BLaER1 treated with 17β-estradiol and CSF1 and Interleukin-3, amounts not matched to agents 10 nM and 100 nM (cell line): ENCODE data around the gene ZNF32.
A peak's percentile ranks its signal among the peaks of the same experiment; 100 is the strongest.
"Not testable (repeated sequence)": the region's sequence is repeated elsewhere in the genome, so short reads cannot be mapped to it uniquely, and the experiment has no call there.

Experiments used
- H3K27ac ChIP-seq, 11 experiments: shearing (Covaris generic); formaldehyde crosslinking; 2 replicates each; pipeline ENCODE4 v1.8.1; 2022
- H3K27me3 ChIP-seq, 11 experiments: shearing (Covaris generic); formaldehyde crosslinking; 2 replicates each; pipeline ENCODE4 v1.8.1; 2022
- H3K36me3 ChIP-seq, 11 experiments: shearing (Covaris generic); formaldehyde crosslinking; 2 replicates each; pipeline ENCODE4 v1.8.1; 2022
- H3K4me1 ChIP-seq, 10 experiments: shearing (Covaris generic); formaldehyde crosslinking; 2 replicates each; pipeline ENCODE4 v1.8.1; 2022
- H3K4me2 ChIP-seq, 11 experiments: shearing (Covaris generic); formaldehyde crosslinking; 2 replicates each; pipeline ENCODE4 v1.8.1; 2022
- H3K4me3 ChIP-seq, 10 experiments: shearing (Covaris generic); formaldehyde crosslinking; 2 replicates each; pipeline ENCODE4 v1.8.1; 2022
- H3K9ac ChIP-seq, 11 experiments: shearing (Covaris generic); formaldehyde crosslinking; 2 replicates each; pipeline ENCODE4 v1.8.1; 2022
- H3K9me3 ChIP-seq, 11 experiments: shearing (Covaris generic); formaldehyde crosslinking; replicated peaks in 1 of 11; 2 replicates each; pipeline ENCODE4 v1.8.1; 2022
- H4K20me1 ChIP-seq, 11 experiments: shearing (Covaris generic); formaldehyde crosslinking; 2 replicates each; pipeline ENCODE4 v1.8.1; 2022
- Cebpa-rat ChIP-seq, 11 experiments: shearing (Covaris generic); IDR thresholded peaks; 2 replicates each; pipeline ENCODE4 v1.8.1; 2022

The ZNF32 gene

DNA sequence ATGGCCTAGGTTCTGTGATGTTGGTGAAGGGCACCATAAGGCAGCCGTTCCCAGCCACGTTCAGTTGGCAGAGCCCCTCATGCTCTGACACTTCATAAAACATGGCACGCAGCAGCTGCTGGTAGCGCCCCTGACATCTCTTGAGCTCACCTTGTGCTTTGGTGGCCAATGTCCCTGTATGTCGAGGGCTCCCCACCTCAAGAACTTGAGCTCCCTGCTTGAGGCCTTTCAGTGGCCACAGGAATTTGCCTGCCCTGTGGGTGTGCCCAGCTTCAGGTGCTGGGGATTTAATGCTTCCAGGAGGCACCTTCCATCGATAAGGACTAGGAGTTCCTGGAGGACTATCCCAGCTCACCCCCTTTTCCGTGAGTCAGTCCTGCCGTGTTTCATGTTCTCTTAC is 9.5 kb upstream of the ZNF32 start:
- Histone ChIP-seq H3K4me2 (no peak overlapping the region), H3K4me1 (peaks cover 0 to 6% (median 2%) of the 10 kb centered on the region in 10 experiments; a peak in 4 of 20 replicates), H3K4me3 (no peak overlapping the region), H3K36me3 (no peaks in the 10 kb centered on the region), H3K27me3 (no peaks in the 10 kb centered on the region), H3K9ac (no peak overlapping the region), H3K27ac (no peak overlapping the region), H4K20me1 (no peaks in the 10 kb centered on the region), H3K9me3 (peaks cover 0 to 6% (median 0%) of the 10 kb centered on the region in 11 experiments; a peak in 3 of 22 replicates)
- TF ChIP-seq Cebpa-rat (IDR thresholded peaks at IDR 0.05): no peak

DNA sequence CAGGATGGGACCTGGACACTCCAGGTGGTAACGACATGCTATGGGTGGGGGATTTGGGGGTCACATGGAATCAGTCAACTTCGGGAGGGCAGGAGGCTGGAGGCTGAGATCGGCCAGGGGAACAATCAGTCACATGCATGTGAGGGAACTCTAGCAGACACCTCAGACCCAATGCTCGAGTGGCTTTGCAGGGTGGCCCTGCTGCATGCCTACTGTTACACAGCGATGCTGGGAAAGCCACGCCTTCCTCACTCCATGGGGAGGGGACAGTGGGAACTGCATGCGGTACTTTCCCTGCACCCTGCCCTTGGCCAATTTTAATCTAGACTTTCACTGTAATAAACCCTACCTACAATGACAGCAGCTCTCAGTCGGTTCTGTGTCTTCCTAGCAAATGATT is 6.6 kb upstream of the ZNF32 start:
- H3K36me3 ChIP-seq: no peaks in the 10 kb centered on the region
- no peaks in the 10 kb centered on the region for H3K27me3 ChIP-seq
- no peak overlapping the region for H3K27ac ChIP-seq
- TF ChIP-seq Cebpa-rat (IDR thresholded peaks at IDR 0.05): no peak
- no peak overlapping the region for H3K4me3 ChIP-seq
- peaks cover 0 to 6% (median 2%) of the 10 kb centered on the region in 10 experiments; a peak in 4 of 20 replicates for H3K4me1 ChIP-seq
- H4K20me1 ChIP-seq: no peaks in the 10 kb centered on the region
- H3K4me2 ChIP-seq: no peak overlapping the region
- H3K9ac ChIP-seq: no peak overlapping the region
- H3K9me3 ChIP-seq: peaks cover 0 to 3% (median 0%) of the 10 kb centered on the region in 11 experiments; a peak in 2 of 22 replicates

DNA sequence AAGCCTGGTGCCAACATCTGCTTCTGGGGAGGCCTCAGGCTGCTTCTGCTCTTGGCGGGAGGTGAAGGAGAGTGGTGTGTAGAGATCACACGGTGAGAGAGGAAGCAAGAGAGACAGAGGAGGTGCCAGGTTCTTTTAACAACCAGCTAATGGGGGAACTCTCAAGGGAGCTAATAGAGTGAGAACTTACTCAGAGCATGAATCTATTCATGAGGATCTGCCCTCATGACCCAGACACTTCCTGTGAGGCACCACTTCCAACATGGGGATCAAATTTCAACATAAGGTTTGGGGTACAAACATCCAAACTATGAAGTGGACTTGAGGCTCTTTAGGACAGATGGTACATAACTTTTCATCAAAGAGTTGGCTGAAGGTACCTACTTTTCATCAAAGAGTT is 5.1 kb upstream of the ZNF32 start:
- Histone ChIP-seq H4K20me1 (no peaks in the 10 kb centered on the region), H3K4me2 (peak overlapping the region in 2 of 11 experiments; percentile 10 to 18; a peak in 3 of 22 replicates), H3K27me3 (no peaks in the 10 kb centered on the region), H3K27ac (no peak overlapping the region), H3K36me3 (no peaks in the 10 kb centered on the region), H3K9me3 (peaks cover 0 to 3% (median 0%) of the 10 kb centered on the region in 11 experiments; a peak in 1 of 22 replicates), H3K4me1 (peaks cover 0 to 15% (median 7%) of the 10 kb centered on the region in 10 experiments; a peak in 15 of 20 replicates), H3K9ac (no peak overlapping the region), H3K4me3 (no peak overlapping the region)
- TF ChIP-seq Cebpa-rat (IDR thresholded peaks at IDR 0.05): no peak

DNA sequence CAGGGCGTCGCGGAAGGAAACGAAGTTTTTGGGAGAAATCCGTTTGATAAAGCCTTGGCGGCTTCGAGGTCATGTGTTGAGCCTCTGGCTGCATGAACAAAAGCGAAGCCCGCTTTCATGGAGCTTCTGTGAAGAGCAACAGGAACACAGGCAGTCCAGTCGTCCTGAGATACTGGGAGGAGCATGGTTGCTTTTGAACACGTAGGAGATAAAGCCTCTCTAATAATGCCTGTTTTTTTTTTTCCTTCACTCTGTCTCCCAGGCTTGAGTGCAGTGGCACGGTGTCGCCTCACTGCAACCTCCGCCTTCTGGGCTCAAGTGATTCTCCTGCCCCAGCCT is 473 bp upstream of the ZNF32 start:
- Histone ChIP-seq H3K4me3 (peak overlapping the region; percentile 73 to 90 (median 81)), H3K9ac (peak overlapping the region; percentile 94 to 99 (median 98)), H3K27ac (peak overlapping the region; percentile 91 to 99 (median 97); a peak in 21 of 22 replicates), H3K4me1 (peaks cover 6 to 22% (median 14%) of the 10 kb centered on the region in 10 experiments; a peak in 17 of 20 replicates), H3K27me3 (peaks cover 0 to 2% (median 0%) of the 10 kb centered on the region in 11 experiments; a peak in 4 of 22 replicates), H3K36me3 (peaks cover 26 to 37% (median 35%) of the 10 kb centered on the region in 11 experiments), H3K9me3 (peaks cover 36 to 41% (median 39%) of the 10 kb centered on the region in 11 experiments), H4K20me1 (no peaks in the 10 kb centered on the region), H3K4me2 (peak overlapping the region; percentile 68 to 92 (median 83))
- no peak for TF ChIP-seq Cebpa-rat (IDR thresholded peaks at IDR 0.05)

DNA sequence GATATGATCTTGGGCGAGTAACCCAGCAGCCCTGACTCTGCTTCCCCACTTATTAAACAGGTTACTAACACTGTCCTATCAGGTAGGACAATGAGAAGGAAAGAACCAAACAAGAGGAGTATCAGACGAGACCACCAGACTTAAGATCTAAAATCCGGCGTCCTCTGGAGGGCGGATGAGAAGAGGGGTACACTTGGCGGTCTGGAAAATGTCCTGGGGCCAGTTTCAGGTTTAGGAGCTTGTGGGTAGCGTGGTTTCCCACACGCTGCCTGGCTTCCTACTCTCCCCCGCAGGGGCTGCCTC is 635 bp downstream of the ZNF32 start:
- peak overlapping the region; percentile 91 to 99 (median 97) for H3K27ac ChIP-seq
- peaks cover 0 to 6% (median 0%) of the 10 kb centered on the region in 11 experiments; a peak in 4 of 22 replicates for H3K27me3 ChIP-seq
- peaks cover 37 to 48% (median 46%) of the 10 kb centered on the region in 11 experiments for H3K36me3 ChIP-seq
- peak overlapping the region; percentile 68 to 92 (median 83) for H3K4me2 ChIP-seq
- H3K9me3 ChIP-seq: peaks cover 47 to 52% (median 50%) of the 10 kb centered on the region in 11 experiments
- peak overlapping the region; percentile 94 to 99 (median 98) for H3K9ac ChIP-seq
- TF ChIP-seq Cebpa-rat (IDR thresholded peaks at IDR 0.05): no peak
- peak overlapping the region; percentile 73 to 90 (median 81) for H3K4me3 ChIP-seq
- H3K4me1 ChIP-seq: peaks cover 5 to 16% (median 13%) of the 10 kb centered on the region in 10 experiments; a peak in 17 of 20 replicates
- no peaks in the 10 kb centered on the region for H4K20me1 ChIP-seq

DNA sequence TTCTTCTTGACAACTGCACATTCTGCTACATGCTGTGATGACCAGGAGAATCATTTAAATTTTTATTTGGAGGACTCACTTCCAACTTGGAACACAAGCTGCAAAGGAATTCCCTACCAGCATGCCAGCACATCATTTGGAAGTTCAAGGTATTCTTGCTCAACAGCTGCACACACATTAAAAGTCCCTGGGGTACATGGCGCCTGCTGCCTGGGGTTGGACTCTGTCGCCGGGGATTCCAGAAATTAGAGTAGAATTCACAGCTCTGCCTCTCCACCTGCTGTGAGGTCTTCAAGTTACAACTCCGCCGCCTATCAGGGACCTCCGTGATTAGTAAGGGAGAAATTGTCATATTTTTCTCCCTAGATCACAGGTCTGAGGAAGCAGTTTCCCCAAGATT is 1.1 kb downstream of the ZNF32 start:
- Histone ChIP-seq H4K20me1 (no peaks in the 10 kb centered on the region), H3K4me3 (peak overlapping the region; percentile 73 to 90 (median 81)), H3K9ac (peak overlapping the region; percentile 94 to 99 (median 98); a peak in 18 of 22 replicates), H3K4me1 (peaks cover 5 to 16% (median 13%) of the 10 kb centered on the region in 10 experiments; a peak in 17 of 20 replicates), H3K9me3 (peaks cover 52 to 57% (median 54%) of the 10 kb centered on the region in 11 experiments), H3K36me3 (peaks cover 42 to 53% (median 51%) of the 10 kb centered on the region in 11 experiments), H3K27ac (peak overlapping the region in 8 of 11 experiments; percentile 95 to 99 (median 98); a peak in 12 of 22 replicates), H3K4me2 (peak overlapping the region; percentile 68 to 92 (median 83)), H3K27me3 (peaks cover 0 to 6% (median 0%) of the 10 kb centered on the region in 11 experiments; a peak in 4 of 22 replicates)
- no peak for TF ChIP-seq Cebpa-rat (IDR thresholded peaks at IDR 0.05)

DNA sequence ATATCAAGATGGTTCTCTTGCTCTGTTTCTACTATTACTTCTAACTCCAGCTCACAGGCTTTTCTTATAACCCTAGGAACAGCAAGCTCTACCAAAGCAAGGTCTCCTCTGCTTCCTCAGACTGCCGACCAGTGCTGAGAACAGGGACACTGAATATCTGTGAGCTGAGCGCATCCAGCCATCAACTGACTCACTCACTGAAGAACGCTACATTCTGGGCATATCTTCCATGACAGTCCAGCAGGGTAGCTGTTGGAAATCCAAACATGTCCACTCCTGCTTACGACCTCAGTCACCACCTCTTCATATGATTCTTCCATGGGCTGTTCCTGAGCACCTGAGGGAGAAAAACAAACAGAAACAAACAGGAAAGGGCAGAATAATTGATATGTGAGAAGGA is 2.8 kb downstream of the ZNF32 start:
- Histone ChIP-seq H3K4me3 (peak overlapping the region in 7 of 10 experiments; percentile 35 to 54 (median 45); a peak in 13 of 20 replicates), H3K27me3 (peaks cover 0 to 6% (median 0%) of the 10 kb centered on the region in 11 experiments; a peak in 4 of 22 replicates), H3K9ac (no peak overlapping the region), H4K20me1 (no peaks in the 10 kb centered on the region), H3K27ac (no peak overlapping the region), H3K4me1 (peaks cover 5 to 16% (median 14%) of the 10 kb centered on the region in 10 experiments; a peak in 17 of 20 replicates), H3K9me3 (peaks cover 69 to 74% (median 72%) of the 10 kb centered on the region in 11 experiments), H3K36me3 (peaks cover 47 to 70% (median 65%) of the 10 kb centered on the region in 11 experiments), H3K4me2 (no peak overlapping the region)
- TF ChIP-seq Cebpa-rat (IDR thresholded peaks at IDR 0.05): no peak

DNA sequence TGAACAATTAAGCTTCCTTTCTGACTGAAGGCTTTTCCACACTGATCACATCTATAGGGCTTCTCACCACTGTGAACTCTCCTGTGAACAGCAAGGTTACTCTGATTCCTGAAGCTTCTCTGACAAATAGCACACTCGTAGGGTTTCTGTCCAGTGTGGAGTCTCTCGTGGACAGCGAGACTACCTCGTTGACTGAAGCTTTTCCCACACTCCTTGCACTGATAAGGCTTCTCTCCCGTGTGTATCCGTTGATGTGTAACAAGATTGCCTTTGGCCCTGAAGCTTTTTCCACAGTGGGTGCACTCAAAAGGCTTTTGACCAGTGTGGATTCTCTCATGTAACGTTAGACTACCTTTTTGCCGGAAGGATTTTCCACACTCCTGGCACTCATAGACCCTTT is 4.4 kb downstream of the ZNF32 start:
- H3K9ac ChIP-seq: no peak overlapping the region
- H3K36me3 ChIP-seq: peaks cover 47 to 70% (median 65%) of the 10 kb centered on the region in 11 experiments
- H3K27ac ChIP-seq: no peak overlapping the region
- peaks cover 78 to 88% (median 85%) of the 10 kb centered on the region in 11 experiments for H3K9me3 ChIP-seq
- H3K4me2 ChIP-seq: no peak overlapping the region
- H3K4me3 ChIP-seq: peak overlapping the region; percentile 8 to 54 (median 44); a peak in 19 of 20 replicates
- no peaks in the 10 kb centered on the region for H4K20me1 ChIP-seq
- H3K27me3 ChIP-seq: peaks cover 0 to 6% (median 0%) of the 10 kb centered on the region in 11 experiments; a peak in 4 of 22 replicates
- H3K4me1 ChIP-seq: peaks cover under 1 to 12% (median 9%) of the 10 kb centered on the region in 10 experiments; a peak in 17 of 20 replicates
- no peak for TF ChIP-seq Cebpa-rat (IDR thresholded peaks at IDR 0.05)

DNA sequence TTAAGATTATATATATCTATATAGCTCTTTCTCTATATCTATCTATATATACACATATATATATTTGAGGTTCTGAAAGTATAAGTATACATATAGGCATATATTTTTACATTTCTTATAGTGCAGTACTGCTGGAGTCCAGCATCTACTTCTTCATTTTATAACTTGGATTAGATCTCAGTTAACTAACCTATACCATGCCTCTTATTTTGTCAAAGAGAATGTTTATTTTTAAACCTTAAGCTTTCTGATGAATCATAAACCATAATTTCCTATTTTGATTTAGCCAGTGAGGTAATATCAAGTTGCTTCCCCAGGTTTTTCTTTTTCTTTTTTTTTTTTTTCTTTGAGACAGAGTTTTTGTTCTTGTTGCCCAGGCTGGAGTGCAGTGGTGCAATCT is 8.1 kb downstream of the ZNF32 start:
- H3K36me3 ChIP-seq: peaks cover 35 to 49% (median 44%) of the 10 kb centered on the region in 11 experiments
- H3K27ac ChIP-seq: no peak overlapping the region
- no peak overlapping the region for H3K9ac ChIP-seq
- H3K4me2 ChIP-seq: no peak overlapping the region
- peaks cover 77 to 95% (median 82%) of the 10 kb centered on the region in 11 experiments for H3K9me3 ChIP-seq
- H3K4me1 ChIP-seq: peaks cover 0 to 4% (median 0%) of the 10 kb centered on the region in 10 experiments; a peak in 1 of 20 replicates
- H4K20me1 ChIP-seq: no peaks in the 10 kb centered on the region
- H3K4me3 ChIP-seq: no peak overlapping the region
- peaks cover 0 to 6% (median 0%) of the 10 kb centered on the region in 11 experiments; a peak in 4 of 22 replicates for H3K27me3 ChIP-seq
- TF ChIP-seq Cebpa-rat (IDR thresholded peaks at IDR 0.05): no peak

DNA sequence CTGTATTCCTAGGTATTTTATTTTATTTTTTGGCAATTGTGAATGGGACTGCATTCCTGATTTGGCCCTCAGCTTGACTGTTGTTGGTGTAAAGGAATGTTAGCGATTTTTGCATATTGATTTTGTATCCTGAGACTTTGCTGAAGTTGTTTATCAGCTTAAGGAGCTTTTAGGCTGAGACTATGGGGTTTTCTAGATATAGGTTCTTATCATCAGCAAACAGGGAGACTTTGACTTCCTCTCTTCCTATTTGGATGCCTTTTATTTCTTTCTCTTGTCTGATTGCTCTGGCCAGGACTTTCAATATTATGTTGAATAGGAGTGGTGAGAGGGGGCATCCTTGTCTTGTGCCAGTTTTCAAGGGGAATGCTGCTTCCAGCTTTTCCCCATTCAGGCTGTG is 12.9 kb downstream of the ZNF32 start:
- H3K9me3 ChIP-seq: peaks cover 52 to 92% (median 64%) of the 10 kb centered on the region in 11 experiments
- H3K4me1 ChIP-seq, H3K9ac ChIP-seq, H3K36me3 ChIP-seq, H4K20me1 ChIP-seq, H3K27ac ChIP-seq, H3K27me3 ChIP-seq, H3K4me2 ChIP-seq, H3K4me3 ChIP-seq: not testable (repeated sequence)
